ENCODE data around the gene BMPR2.
"Not testable (repeated sequence)": the region's sequence is repeated elsewhere in the genome, so short reads cannot be mapped to it uniquely, and the experiment has no call there.

Gene BMPR2

GRCh38 chr2:202375609-202376408 is at the start of gene BMPR2:
TSS of gene BMPR2 (plus strand) at chr2:202376327. CDS start at chr2:202377475, 1,148 bp downstream.
- DNase-seq = peak; percentile 92

- DNase-seq = peak; percentile 1
Observed at GRCh38 chr2:202327858-202328257, 48.3 kb upstream of the BMPR2 start.

GRCh38 chr2:202335791-202336467 is 40.2 kb upstream of the BMPR2 start:
- DNase-seq = no peak

DNA sequence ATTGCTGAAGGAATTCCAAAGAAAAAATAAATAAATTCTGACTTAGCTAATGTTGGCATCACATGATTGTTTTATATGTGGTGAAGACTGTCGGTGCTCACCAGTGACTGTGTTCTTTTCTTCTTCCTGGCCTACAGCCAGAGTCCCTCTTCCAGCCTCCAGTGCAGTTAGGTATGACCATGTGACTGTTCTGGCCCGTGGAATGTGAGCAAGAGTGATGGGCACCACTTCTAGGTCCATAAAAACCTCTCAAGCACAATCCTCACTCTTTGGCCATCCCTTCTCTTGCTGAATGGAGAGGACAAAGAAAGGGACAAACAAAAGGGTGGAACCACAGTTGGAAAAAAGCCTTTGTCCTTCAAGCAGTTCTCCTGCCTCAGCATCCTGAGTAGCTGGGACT is 39.0 kb upstream of the BMPR2 start:
- DNase-seq = no peak

GRCh38 chr2:202337706-202338346 is 38.3 kb upstream of the BMPR2 start:
- DNase-seq = no peak

DNA sequence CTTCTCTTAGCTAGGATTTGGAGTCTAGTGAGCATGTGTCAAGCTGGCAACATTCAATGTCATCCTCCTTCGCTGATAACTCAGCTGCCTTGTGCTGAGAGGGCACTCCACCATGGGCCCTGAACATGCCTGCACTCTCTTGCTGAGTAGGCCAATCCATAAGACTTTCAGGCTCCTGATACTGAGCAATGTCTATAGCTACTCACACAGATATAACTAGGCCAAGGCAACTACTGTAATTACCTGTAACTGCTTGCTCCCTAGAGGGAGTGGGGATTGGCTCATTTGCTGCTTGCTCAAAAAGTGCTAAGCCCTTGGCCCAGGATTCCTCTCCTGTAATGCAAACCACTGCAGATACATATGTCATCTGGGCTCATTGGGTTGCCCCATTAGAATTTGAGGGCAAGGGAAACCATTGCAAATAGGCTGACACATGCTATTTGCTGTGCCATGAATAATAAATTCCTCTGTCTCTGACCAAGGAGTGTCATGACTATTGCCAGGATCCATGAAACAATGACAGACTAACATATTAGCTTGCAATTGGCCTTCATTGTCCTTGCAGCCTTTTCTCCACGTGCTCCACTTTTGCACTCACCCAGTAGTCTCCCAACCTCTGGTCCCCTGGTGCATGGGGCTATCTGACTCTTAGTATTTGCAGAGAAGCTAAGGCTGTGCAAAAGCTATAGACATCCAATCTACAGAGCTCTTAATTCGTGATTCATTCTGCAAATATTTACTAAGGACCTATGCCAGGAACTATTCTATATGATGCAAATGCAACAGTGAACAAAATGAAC is 36.9 kb upstream of the BMPR2 start:
- DNase-seq = peak; percentile 23

GRCh38 chr2:202344178-202344577 is 31.9 kb upstream of the BMPR2 start:
- no peak for DNase-seq

GRCh38 chr2:202346180-202346579 is 29.9 kb upstream of the BMPR2 start:
- DNase-seq = no peak

GRCh38 chr2:202353430-202353829 is 22.7 kb upstream of the BMPR2 start:
- peak; percentile 10 for DNase-seq

DNA sequence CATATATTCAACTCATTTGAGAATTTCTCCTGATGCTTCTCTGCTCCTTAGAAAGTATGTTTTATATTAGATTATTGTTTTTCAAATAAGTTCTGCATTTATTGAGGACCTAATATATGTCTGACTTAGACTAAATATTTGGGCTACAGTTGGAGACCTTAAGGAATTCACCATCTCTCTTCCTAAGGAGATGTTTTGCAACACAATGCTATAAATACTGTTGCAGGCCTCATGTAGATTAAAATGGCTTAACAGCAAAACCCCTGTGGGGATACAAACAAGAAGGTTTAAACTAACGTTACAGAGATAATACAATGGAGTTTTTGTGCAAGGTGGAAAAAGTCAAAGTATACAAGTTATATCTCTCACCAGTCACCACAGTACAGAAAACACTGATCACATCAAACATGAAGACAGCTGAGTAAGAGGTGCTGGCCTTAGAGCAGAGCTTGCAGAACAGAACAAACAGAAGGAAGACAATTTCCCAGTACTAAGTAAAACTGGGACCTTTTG is 20.1 kb upstream of the BMPR2 start:
- no peak for DNase-seq

DNA sequence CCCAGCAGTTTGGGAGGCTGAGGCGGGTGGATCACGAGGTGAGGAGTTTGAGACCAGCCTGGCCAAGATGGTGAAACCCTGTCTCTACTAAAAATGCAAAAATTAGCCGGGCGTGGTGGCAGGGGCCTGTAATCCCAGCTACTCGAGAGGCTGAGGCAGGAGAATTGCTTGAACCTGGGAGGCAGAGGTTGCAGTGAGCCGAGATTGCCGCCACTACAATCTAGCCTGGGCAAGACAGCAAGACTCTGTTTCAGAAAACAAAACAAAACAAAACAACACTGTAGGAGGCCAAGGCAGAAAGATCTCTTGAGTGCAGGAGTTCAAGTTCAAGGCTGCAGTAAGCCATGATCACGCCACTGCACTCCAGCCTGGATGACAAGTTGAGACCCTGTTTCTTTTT is 17.2 kb upstream of the BMPR2 start:
- peak; percentile 8 for DNase-seq

GRCh38 chr2:202360646-202361045 is 15.5 kb upstream of the BMPR2 start:
- DNase-seq = no peak

DNA sequence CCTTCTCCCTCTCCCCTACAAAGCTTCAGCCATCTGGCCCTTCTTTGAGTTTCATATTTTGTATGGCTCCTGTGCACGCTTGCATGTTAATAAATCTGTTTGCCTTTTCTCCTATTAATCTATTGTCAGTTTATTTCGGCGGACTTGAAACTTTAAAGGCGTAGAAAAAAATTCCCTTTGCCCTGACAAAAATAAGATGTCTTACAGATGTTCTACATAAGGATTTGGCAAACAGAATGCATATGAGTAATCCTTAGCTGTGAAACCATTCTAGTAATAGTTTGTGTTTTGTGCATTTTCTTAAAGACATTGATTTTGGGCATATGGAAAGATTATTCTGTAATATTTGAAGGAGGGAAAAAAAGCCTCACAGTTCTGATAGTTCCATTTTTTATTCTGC is 15.0 kb upstream of the BMPR2 start:
- DNase-seq = no peak

- DNase-seq = no peak
Observed at GRCh38 chr2:202373490-202373889, 2.6 kb upstream of the BMPR2 start.

- not testable (repeated sequence) for DNase-seq
Observed at GRCh38 chr2:202374383-202374782, 1.7 kb upstream of the BMPR2 start.

DNA sequence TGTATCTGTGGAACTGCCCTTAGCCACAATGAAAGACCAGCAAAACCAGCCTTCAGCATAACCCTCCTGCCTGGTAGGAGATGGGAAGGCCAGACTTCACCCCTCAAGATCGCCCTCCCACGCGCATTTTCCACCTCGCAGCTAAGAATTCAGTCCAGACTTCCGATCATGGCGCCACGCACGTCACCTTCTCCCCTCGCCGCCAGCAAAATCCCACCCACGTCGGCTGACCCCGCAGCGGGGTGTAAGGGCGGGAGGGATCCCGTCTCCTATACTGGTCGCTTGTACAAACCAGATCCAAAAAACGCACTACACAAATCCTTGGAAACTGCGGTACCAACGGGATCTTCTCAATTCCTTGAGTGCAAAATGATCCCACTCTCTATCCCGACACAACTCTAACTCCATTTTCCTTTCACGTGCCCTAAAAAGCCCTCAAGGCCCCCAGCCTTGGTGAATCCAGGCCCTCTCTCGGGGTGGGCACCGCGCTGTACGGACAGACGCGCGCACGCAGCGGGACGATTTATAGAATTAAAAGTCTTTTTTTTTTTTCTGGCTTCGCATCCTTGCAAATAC is 1.0 kb upstream of the BMPR2 start:
- peak; percentile 76 for DNase-seq

- DNase-seq = peak; percentile 76
Observed at GRCh38 chr2:202376460-202377206, 506 bp downstream of the BMPR2 start.

DNA sequence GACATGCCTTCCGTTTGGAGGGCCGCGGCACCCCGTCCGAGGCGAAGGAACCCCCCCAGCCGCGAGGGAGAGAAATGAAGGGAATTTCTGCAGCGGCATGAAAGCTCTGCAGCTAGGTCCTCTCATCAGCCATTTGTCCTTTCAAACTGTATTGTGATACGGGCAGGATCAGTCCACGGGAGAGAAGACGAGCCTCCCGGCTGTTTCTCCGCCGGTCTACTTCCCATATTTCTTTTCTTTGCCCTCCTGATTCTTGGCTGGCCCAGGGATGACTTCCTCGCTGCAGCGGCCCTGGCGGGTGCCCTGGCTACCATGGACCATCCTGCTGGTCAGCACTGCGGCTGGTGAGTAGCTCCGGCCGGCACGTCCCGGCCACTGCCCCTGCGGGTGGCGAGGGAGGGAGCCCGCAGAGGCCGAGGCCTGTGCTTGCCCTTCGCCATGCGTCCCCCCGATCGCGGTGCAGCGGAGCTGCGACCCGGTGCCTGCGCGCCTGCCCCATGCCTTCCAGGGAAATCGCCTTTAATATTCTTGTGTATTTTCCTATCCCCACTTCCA is 1.2 kb downstream of the BMPR2 start:
- peak; percentile 64 for DNase-seq

DNA sequence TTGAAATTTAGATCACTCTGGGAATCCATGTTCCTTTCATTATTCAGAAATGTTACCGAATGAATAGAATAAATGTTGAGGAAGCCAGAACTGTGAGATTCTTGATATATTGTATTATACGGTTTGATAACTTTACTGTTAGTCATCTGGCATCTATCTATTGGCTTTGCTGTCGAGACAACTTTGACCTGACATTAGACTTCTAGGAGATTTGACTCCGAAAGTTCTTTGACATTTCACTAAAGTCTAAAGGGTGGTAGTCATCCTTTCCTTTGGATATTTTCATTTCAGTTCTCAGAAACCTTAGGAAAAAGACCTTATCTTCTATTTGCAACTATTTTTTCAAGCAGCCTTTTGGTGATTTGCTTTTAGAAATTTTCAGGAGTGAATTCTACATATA is 1.9 kb downstream of the BMPR2 start:
- DNase-seq = no peak

- DNase-seq = no peak
Observed at GRCh38 chr2:202378662-202379358, 2.7 kb downstream of the BMPR2 start.

DNA sequence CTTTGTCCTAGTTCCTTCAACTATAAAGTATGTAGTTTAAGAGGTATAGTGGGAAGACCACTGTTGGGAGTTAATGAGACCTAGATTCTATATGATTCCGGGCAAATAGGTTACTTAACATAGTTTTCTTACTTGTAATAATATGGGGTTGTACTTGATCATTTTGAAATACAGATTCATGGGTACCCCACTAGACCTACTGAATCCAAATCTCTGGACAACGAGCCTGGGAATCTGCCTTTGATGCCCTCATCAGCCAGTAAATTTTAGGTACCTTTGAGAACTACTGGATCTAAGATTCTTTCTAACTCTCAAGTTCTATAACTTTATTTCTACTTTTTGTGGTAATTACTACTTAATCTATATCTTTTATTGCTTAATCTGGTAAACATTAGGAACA is 6.6 kb downstream of the BMPR2 start:
- no peak for DNase-seq

All from activated CD8-positive, alpha-beta memory T cell treated with anti-CD3 and anti-CD28 coated beads, Interleukin-2, amount 50 U/mL, for 48 hours (primary cell).